ENCODE data around the gene HMBS.

DNA sequence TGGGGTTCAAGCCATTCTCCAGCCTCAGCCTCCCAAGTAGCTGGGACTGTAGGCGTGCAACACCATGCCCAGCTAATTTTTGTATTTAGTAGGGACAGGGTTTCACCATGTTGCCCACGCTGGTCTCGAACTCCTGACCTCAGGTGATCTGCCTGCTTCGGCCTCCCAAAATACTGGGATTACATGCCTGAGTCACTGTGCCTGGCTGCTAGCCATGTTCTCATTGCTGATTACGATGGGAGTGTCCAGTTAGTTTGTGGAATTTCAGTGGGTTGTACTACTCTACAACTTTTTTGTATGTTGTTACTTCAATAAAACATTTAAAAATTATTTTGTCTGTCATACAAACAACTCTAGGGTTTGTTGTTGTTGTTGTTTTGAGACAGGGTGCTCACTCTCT is 21.9 kb upstream of the HMBS start:
- TF ChIP-seq EZH2 (IDR thresholded peaks at IDR 0.05; ENCODE audit: low read depth, unreplicated experiment), result no peak
- TF ChIP-seq, protein P1, sequence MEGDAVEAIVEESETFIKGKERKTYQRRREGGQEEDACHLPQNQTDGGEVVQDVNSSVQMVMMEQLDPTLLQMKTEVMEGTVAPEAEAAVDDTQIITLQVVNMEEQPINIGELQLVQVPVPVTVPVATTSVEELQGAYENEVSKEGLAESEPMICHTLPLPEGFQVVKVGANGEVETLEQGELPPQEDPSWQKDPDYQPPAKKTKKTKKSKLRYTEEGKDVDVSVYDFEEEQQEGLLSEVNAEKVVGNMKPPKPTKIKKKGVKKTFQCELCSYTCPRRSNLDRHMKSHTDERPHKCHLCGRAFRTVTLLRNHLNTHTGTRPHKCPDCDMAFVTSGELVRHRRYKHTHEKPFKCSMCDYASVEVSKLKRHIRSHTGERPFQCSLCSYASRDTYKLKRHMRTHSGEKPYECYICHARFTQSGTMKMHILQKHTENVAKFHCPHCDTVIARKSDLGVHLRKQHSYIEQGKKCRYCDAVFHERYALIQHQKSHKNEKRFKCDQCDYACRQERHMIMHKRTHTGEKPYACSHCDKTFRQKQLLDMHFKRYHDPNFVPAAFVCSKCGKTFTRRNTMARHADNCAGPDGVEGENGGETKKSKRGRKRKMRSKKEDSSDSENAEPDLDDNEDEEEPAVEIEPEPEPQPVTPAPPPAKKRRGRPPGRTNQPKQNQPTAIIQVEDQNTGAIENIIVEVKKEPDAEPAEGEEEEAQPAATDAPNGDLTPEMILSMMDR (conservative IDR thresholded peaks at IDR 0.05; ENCODE audit: low read depth in 2 of 2), result no peak

All from GM23338 (cell line).